Skeletal muscle satellite cell (primary cell): ENCODE results near the gene MOB3B.

Experiments
- H3K27me3 ChIP-seq: 2 replicates; pipeline ENCODE4 v1.7.0; 2013; ENCODE audit warnings: low read length; ENCODE audit not compliant: control insufficient read depth, insufficient read depth
- H3K36me3 ChIP-seq: 2 replicates; pipeline ENCODE4 v1.7.0; 2013; ENCODE audit warnings: mild to moderate bottlenecking, control low read depth, low read length; ENCODE audit not compliant: insufficient read depth
- H3K4me1 ChIP-seq: 2 replicates; pipeline ENCODE4 v1.7.0; 2013; ENCODE audit warnings: low read length; ENCODE audit not compliant: control insufficient read depth, insufficient read depth
- H3K4me2 ChIP-seq: 2 replicates; pipeline ENCODE4 v1.7.0; 2013; ENCODE audit warnings: mild to moderate bottlenecking, low read length
- H3K4me3 ChIP-seq: 2 replicates; pipeline ENCODE4 v1.7.0; 2013; ENCODE audit warnings: low read length
- H3K9ac ChIP-seq: 2 replicates; pipeline ENCODE4 v1.7.0; 2013; ENCODE audit warnings: mild to moderate bottlenecking, low read depth, low read length, moderate library complexity
- H3K9me3 ChIP-seq: replicated peaks from 2 replicates; pipeline ENCODE4 v1.7.0; 2013; ENCODE audit warnings: mild to moderate bottlenecking, control low read depth, low read length

The MOB3B gene

DNA sequence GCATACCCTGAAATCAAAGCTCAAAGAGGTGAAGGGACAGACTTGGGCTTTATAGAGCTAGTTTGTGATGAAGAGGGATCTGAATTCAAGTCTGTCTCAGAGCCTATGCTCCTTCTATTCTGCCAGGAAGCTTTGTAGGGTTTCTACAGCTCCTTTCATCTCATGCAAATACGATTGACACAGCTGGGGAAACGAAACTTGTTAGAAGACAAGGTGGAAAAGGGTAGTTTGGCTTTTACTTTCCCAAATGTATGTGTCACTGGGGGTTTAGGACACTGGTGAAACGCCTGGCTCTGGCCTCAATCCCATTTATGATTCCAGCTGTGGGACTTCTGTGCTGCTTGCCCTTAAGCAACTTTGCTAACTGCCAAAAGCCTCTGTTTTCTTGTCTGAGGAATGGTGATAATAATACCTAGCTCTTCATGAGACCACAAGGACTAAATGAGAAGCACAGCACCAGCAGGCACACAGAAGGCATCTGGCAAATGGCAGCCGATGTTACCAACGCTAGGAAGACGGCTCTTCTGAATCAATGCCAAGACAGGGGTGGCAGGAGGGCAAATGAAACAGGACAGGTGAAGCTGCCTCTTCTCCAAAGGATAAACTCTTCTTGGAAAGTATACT is 162.3 kb downstream of the MOB3B start:
- Histone ChIP-seq H3K27me3 (peaks cover 28% of the 10 kb centered on the region), H3K4me1 (no peaks in the 10 kb centered on the region), H3K4me2 (no peak overlapping the region), H3K36me3 (no peaks in the 10 kb centered on the region), H3K4me3 (no peak overlapping the region), H3K9me3 (no peaks in the 10 kb centered on the region), H3K9ac (no peak overlapping the region)

DNA sequence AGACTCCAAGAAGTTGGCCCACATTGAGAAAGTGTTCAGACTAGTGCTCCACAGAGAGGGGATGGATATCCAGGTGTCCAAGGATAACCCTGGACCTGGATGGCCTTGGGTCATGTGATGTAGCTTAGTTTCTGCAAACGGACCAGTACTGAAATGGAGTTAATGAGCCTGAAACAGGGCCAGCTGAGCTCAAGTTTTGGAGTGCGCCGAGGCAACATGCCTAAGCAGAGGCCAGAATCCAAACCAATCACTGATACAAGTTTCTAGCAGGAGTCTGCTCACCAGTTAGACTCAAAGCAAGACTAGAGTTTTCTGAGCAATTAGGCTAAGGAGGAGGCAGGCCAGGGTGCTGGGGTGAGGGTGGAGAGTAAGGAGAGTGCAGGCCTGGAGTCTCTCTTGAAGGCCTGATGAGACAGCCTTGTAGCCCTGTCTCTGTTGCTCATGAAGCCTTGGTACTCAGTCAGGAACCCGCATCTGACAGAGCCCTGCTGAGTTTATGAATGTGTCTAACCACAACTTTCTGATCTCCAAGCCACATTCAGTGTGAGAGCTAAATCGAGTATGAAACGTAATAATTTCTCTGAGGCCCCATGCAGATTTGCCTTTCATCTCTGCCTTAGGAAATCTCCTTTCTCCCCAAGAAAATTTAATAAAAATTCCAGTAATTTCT is 163.8 kb downstream of the MOB3B start:
- no peak overlapping the region for H3K4me3 ChIP-seq
- H3K27me3 ChIP-seq: peaks cover 28% of the 10 kb centered on the region
- no peaks in the 10 kb centered on the region for H3K4me1 ChIP-seq
- H3K9ac ChIP-seq: no peak overlapping the region
- no peaks in the 10 kb centered on the region for H3K36me3 ChIP-seq
- H3K9me3 ChIP-seq: no peaks in the 10 kb centered on the region
- H3K4me2 ChIP-seq: no peak overlapping the region

DNA sequence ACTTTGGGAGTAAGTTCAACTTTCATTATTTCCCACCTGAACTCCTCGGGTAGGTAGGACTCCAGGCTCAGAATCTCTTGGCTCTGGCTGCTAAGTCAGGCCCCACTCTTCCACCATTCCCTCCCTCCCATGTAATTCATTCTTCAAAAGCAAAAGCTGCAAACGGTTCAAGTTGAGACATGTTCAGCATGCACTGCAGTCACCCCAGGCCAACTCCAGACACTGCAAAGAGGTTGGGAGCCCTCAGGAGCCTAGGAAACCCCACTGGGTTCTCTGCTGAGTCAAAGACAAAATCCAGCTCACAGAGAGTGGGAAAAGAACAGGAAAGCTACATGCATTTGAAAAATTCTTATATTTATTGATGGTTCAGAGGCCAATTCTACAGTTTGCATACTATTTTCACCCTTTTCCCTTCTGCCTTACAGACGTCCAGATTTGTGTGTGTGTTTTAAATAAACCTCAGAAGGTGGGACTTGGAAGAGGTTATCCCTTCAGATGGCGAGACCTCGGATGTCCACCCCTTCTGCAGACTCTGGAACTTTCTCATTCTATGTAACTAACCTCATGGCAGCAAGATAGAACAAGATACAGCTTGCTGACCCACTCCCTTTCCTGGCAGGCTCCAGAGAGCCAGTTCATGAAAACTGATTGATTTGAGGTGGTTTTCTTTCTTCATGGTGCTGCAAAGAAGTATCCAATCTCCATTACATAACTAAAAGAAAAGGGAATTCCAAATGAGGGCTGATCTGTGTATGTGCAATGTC is 167.0 kb downstream of the MOB3B start:
- Histone ChIP-seq H3K4me1 (no peaks in the 10 kb centered on the region), H3K4me3 (no peak overlapping the region), H3K9me3 (no peaks in the 10 kb centered on the region), H3K27me3 (peaks cover 20% of the 10 kb centered on the region), H3K9ac (no peak overlapping the region), H3K4me2 (no peak overlapping the region), H3K36me3 (no peaks in the 10 kb centered on the region)

DNA sequence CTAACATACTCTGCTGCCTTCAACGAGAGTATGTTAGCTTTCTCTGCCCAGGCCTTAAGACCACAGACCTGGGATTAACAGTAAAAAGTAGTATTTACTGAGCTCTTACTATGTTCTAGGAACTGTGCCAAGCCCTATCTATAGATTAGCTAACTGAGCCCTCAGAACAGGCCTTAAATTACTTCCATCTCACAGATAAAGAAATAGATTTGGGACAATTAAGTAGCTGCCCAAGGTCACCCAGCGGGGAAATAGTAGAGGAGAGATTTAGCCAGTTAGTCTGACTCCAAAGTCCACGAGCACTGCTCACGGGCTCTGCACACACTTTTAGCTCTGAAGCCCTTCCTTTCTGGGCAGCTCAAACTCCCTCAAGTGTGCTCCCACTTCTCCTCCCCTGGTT is 168.1 kb downstream of the MOB3B start:
- no peak overlapping the region for H3K4me2 ChIP-seq
- H3K36me3 ChIP-seq: no peaks in the 10 kb centered on the region
- no peaks in the 10 kb centered on the region for H3K9me3 ChIP-seq
- H3K4me3 ChIP-seq: no peak overlapping the region
- H3K27me3 ChIP-seq: peaks cover 9% of the 10 kb centered on the region
- no peaks in the 10 kb centered on the region for H3K4me1 ChIP-seq
- no peak overlapping the region for H3K9ac ChIP-seq

DNA sequence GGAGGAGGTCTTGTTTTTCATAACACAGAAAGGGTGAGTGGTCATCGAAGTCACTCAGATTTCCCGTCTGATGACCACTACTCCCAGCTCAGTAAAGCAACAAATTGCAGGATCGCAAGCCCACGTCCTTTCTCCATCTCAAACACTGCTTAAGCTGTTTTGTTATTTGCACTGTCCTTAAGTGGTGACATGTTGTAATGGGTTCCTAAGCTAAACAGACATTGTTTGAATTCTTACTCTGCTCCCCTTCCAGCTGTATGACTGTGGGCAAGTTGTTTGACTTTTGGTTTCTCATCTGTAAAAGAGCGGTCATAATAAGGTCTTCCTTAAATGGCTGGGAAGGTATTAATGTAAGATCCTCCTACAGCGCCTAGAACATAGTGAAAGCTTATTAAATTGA is 169.9 kb downstream of the MOB3B start:
- H3K4me2 ChIP-seq: no peak overlapping the region
- no peaks in the 10 kb centered on the region for H3K27me3 ChIP-seq
- no peak overlapping the region for H3K4me3 ChIP-seq
- no peak overlapping the region for H3K9ac ChIP-seq
- H3K36me3 ChIP-seq: no peaks in the 10 kb centered on the region
- H3K9me3 ChIP-seq: no peaks in the 10 kb centered on the region
- no peaks in the 10 kb centered on the region for H3K4me1 ChIP-seq

DNA sequence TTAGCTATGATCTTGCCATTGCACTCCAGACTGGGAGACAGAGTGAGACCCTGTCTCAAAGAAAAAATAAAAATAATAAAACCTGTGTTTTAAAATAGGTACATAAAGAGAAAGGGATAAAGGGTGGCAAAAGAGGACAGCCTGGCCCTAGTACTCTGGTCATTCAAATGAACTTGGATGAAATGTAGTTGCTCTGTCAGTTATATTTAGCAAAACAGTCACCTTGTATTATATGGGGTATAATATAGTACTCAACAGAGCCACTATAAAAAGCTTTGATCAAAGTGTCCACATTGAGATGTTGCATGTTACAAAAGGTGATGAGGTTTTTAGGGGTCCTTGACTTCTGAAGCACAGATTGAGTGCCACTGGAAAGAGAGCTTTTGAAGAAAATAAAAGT is 171.6 kb downstream of the MOB3B start:
- H3K9ac ChIP-seq: no peak overlapping the region
- no peak overlapping the region for H3K4me3 ChIP-seq
- H3K4me2 ChIP-seq: no peak overlapping the region
- no peaks in the 10 kb centered on the region for H3K4me1 ChIP-seq
- H3K27me3 ChIP-seq: no peaks in the 10 kb centered on the region
- H3K36me3 ChIP-seq: no peaks in the 10 kb centered on the region
- H3K9me3 ChIP-seq: no peaks in the 10 kb centered on the region

DNA sequence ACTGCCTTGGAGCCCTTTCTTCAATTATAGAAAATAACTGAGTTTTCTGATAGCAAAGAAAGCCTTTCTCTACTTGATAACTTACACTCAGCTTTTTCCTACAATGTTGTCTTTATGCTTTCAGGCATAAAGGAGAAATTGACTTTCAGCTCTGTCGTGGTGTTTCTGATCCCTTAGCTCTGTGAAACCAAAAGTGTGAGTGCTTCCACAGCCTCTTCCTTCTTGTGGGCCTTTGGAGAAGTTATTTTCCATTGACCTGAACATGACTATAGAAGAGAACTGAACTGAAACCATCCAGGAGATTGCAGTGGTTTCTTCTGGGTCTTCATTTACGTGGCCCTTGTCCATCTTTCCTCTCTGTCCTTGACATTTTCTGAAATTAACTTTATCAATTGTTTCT is 173.2 kb downstream of the MOB3B start:
- H3K4me2 ChIP-seq: no peak overlapping the region
- H3K9me3 ChIP-seq: no peaks in the 10 kb centered on the region
- no peaks in the 10 kb centered on the region for H3K27me3 ChIP-seq
- H3K4me3 ChIP-seq: no peak overlapping the region
- H3K4me1 ChIP-seq: no peaks in the 10 kb centered on the region
- H3K36me3 ChIP-seq: no peaks in the 10 kb centered on the region
- no peak overlapping the region for H3K9ac ChIP-seq

DNA sequence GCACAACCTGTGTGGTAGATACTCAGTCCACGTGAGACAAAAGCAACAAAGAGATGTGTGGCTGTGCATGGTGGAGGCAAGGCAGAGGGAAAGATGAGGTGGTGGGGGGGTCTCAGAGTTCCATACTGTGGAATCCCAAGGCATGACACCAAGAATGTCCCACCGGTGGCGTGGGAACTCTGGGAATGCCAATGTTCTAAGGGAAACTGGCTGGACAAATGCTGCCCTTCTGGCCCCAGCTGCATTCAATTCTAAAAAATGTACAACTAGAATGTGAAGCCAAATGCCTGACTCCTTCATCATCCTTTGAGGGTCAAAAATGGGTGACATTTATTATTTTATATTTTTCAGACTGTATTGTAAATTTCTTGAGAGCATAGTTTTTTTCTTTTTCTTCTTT is 174.4 kb downstream of the MOB3B start:
- no peaks in the 10 kb centered on the region for H3K4me1 ChIP-seq

DNA sequence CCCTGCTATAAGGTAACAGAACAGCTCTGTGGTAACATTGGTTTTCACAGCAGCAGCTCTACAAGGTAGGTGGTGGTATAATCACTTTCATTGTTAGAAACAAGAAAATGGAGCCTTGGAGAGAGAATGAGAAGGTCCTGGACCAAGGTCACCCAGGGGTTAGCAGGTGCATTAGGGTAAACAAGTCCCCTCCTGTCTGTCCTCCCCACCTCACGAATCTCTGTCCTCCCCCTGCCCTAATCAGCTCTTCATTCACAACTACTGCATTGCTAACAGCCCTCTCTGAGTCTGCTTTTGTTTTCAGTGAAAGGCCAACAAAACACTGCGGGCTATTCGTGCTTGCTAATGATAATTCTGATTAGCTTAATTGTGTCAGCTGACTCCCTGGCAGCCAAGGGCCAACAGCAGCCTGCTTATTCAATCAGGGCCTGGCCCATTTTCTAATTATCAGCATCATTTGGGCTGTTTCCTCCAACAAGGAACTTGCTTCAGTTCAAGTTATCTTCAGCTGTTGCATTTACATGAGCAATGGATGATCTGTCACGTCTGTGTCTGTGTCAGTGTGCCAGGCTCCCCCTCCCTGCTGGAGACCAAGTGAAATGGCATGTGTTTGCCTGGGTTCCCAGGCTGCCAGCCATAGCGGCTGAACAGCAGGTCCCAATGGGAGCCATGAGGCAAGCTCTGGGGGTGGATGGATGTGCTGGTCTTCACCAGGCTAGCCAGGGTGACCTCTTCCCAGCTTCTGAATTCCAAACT is 176.0 kb downstream of the MOB3B start:
- no peak overlapping the region for H3K4me2 ChIP-seq
- no peaks in the 10 kb centered on the region for H3K27me3 ChIP-seq
- no peaks in the 10 kb centered on the region for H3K4me1 ChIP-seq
- H3K36me3 ChIP-seq: no peaks in the 10 kb centered on the region
- H3K9me3 ChIP-seq: no peaks in the 10 kb centered on the region
- no peak overlapping the region for H3K9ac ChIP-seq
- H3K4me3 ChIP-seq: no peak overlapping the region

More for the DNA sequence above, 174.4 kb downstream of the MOB3B start:
- no peak overlapping the region for H3K9ac ChIP-seq
- H3K9me3 ChIP-seq: no peaks in the 10 kb centered on the region
- H3K4me3 ChIP-seq: no peak overlapping the region
- H3K36me3 ChIP-seq: no peaks in the 10 kb centered on the region
- no peaks in the 10 kb centered on the region for H3K27me3 ChIP-seq
- H3K4me2 ChIP-seq: no peak overlapping the region

DNA sequence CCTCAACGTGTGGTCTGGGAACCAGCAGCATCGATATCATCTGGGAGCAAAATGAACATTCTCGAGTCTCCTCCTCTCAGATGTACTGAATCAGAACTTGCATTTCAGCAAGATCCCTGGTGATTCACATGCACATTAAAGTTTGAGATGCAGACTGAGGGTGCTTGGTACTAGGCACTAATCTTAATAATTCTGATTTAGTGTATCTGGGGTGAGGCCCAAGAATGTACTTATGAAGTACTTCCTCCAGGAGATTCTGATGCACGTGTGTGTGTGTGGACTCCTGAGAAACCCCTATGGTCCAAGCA is 176.5 kb downstream of the MOB3B start:
- H3K9ac ChIP-seq: no peak overlapping the region
- H3K4me1 ChIP-seq: no peaks in the 10 kb centered on the region
- no peak overlapping the region for H3K4me3 ChIP-seq
- no peaks in the 10 kb centered on the region for H3K9me3 ChIP-seq
- H3K27me3 ChIP-seq: no peaks in the 10 kb centered on the region
- H3K4me2 ChIP-seq: no peak overlapping the region
- H3K36me3 ChIP-seq: no peaks in the 10 kb centered on the region

DNA sequence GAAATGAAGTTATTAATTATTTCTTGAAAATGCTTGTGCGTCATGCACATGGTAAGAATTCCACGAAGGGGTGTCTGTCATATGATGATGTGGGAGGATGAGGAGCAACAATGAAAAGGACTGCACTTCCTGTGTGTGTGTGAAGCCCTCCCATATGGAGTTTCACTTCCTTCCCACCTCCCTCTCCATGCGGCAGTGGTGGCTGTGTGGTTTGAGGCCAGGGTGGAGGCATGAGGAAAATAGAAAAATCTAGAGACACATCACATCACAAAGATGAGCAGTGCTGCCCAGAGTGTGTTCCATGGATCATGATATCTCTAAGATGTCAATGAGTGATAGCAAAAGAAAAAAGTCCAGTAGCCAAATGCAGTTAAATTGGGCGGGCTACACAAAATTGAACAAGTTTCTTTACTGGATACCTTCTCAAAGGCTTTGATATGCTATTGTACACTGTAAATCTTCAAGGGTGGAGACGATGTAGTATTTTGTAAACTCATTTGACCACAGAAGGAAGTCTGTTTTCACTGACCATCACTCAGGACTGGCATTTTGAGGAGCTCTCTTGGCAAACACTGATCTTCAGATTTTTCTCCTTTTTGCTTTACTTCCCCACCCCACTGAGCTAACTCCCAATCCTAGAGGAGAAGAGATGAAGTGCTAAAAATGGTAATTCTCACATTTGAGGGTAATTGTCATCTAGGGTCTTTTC is 177.0 kb downstream of the MOB3B start:
- Histone ChIP-seq H3K27me3 (no peaks in the 10 kb centered on the region), H3K4me2 (no peak overlapping the region), H3K36me3 (no peaks in the 10 kb centered on the region), H3K4me1 (no peaks in the 10 kb centered on the region), H3K9me3 (no peaks in the 10 kb centered on the region), H3K9ac (no peak overlapping the region), H3K4me3 (no peak overlapping the region)
